ENCODE measurements around the gene CCNL1.

GRCh38 chr3:157109267-157110141, 50.4 kb downstream of the CCNL1 start:
- TF ChIP-seq LEF1 (IDR thresholded peaks at IDR 0.05; ENCODE audit: borderline replicate concordance) (no peak), FOXM1 (IDR thresholded peaks at IDR 0.05; ENCODE audit: borderline replicate concordance) (no peak), SUZ12 (IDR thresholded peaks at IDR 0.05) (no peak), ARNT (IDR thresholded peaks at IDR 0.05) (no peak), CTBP1 (IDR thresholded peaks at IDR 0.05; ENCODE audit: borderline replicate concordance) (no peak), HDGF (IDR thresholded peaks at IDR 0.05; ENCODE audit: borderline replicate concordance) (no peak), FOXK2 (IDR thresholded peaks at IDR 0.05) (no peak), SP1 (IDR thresholded peaks at IDR 0.05) (no peak), FOXA1 (IDR thresholded peaks at IDR 0.05) (no peak), BHLHE40 (IDR thresholded peaks at IDR 0.05; ENCODE audit: borderline replicate concordance) (no peak)

All from HEK293T (cell line).